Measurements from ENCODE around the gene MYOZ1.
"Not testable (repeated sequence)": the region's sequence is repeated elsewhere in the genome, so short reads cannot be mapped to it uniquely, and the experiment has no call there.

DNA sequence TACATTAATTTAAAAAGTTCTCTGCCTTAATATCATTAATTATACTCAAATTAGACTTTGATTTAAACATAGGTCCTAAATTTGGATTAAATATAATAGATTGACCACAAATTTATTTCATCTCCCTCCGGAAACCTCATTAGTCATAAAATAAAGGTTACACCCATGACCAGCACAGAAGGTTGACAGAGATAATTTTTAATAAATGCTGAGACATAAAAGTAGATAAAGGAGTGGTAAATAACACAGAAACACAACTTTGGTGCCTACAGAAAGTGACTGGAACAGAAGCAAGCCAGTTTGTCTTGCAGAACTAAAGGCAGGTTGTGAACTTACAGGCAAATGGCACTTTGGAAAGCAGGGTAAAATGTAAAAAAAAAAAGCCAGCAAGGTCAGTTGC is 46.4 kb upstream of the MYOZ1 start:
- not testable (repeated sequence) for TF ChIP-seq EZH2 (IDR thresholded peaks at IDR 0.05); POLR2AphosphoS5 (IDR thresholded peaks at IDR 0.05; ENCODE audit: borderline replicate concordance, low read depth, low read length)

Measured in SK-N-MC (cell line).